GM18870 (cell line): Measurements from ENCODE around the gene IGF1.

Experiments used
- ATAC-seq: cut with Tn5 transposase; IDR thresholded peaks from one replicate; pipeline ENCODE4 v1.9.1; 2021; ENCODE audit warnings: moderate library complexity; ENCODE audit not compliant: unreplicated experiment

IGF1 gene

DNA sequence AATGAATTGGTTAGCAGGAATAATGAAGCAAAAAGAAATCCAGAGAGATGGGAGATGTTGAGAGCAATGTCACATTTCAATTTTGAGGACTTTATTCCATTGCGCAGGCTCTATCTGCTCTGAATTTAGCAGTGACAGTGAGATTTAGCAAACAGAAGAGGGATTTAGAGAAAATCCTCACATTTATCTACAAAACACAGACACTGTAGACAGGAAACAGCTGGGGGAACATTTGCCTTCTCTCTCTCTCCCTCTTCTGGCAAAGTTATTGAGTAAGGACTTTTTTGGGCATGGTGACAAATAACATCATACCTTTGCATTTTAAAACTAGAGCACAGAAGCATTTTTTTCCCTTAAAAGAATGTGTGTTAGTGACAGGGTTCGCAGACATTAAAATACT, at the start of gene IGF1:
IGF1 (minus strand) TSS at position 158 of the 400 bp plus-strand sequence. CDS start 182 bp downstream, outside the sequence.
- no peak for ATAC-seq

DNA sequence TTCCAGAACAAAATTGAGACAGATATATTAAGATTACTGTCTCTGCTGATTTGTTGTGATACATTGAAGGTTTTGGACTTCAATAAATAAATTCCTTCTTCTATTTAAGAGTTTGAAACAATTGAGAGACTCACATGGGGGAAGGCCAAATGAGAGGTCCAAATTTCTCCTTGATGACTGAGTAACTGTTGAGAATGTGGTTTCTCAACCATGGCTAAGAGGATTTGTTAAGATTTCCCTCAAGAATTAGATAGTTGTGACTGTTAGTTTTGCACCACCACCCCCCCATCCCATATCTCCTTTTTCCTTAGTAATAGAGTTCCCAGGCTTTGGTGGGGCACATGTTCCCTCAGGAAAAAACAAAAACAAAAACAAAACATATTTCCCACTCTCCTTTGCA, 47.7 kb upstream of the IGF1 start:
- no peak for ATAC-seq

GRCh38 chr12:102527171-102527720, 46.9 kb upstream of the IGF1 start:
- ATAC-seq: no peak

- no peak for ATAC-seq
Observed at GRCh38 chr12:102526656-102527055, 46.3 kb upstream of the IGF1 start.

- no peak for ATAC-seq
Observed at GRCh38 chr12:102522768-102523167, 42.4 kb upstream of the IGF1 start.

DNA sequence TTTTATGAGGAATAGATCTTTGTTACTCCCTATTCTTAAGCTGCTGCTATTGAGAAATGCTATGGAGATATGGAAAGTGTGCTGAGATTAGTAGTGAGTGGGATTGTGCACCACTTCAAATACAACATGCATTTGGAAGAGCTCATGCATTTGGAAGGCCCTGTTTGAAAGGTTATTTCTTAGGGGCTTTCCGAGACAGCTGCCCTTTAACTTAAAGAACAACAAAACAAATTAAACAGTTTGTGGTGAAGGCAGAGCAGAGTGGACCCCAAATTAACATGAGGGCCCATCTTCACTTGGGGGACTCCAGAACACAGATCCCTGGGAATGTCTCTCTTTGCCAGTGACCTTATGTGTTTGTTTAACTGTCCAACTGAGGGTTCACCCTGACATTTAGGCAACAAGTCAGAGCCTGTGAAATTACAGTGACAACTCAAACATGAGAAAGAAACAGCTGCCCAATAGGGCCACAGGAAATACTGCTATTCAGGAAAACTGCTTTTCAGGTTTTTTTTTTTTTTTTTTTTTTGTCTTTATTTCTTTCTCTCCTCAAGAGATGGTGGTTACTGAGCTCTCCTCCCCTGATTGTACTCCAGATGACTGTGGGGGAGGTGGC, 41.4 kb upstream of the IGF1 start:
- ATAC-seq: no peak

- no peak for ATAC-seq
Observed at GRCh38 chr12:102518871-102519270, 38.5 kb upstream of the IGF1 start.

DNA sequence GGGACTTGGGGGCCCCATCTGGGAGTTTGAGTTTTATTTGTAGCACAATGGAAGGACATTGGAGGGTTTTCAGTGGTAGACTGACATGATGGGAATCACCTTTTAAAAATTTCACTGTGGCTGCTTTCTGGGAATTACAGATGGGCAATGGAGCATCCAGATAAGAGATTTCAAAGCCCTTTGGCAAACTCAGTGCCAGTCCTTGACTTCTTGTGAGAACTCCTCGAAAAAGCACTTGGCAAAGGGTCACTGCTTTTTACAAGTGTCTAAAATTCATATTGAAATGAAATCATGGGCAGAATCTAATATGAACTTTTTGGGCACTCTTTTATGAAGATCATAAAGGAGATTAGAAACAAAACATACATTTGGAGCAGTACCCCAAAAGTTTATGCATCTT, 34.3 kb upstream of the IGF1 start:
- ATAC-seq: no peak

DNA sequence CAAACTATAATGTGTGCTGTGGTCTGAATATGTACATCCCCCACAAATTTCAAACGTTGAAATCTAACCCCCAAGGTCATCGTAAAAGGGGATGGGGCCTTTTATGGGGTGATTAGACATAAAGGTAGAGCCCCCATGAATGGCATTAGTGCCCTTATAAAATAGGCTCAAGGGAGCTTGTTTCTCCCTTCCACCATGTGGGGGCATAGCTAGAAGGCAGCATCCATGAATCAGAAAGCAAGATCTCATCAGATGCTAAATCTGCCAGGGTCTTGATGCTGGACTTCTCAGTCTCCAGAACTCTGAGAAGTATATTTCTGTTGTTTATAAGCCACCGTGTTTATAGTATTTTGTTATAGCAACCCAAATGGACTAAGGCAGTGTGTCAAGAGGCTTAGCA, 33.4 kb upstream of the IGF1 start:
- ATAC-seq: no peak

DNA sequence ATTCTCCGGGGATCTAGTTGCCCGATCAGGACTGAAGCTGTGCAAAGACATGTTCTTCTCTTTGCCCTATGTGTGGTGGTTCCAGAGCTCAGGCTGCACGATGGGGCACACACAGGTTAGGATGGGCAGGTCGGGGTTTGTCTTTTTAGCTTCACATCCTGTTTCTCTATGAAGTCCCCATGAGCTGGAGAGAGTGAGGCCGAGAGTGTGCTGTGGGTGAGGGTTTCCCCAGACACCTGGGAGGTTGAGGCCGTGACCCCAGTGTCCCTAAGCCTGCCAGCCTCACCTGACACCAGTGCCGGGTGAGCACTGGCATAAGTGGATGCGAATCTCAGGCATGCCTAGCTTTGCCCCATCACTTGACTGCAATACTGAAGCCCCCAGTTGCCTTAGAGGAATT, 32.9 kb upstream of the IGF1 start:
- no peak for ATAC-seq

- no peak for ATAC-seq
Observed at GRCh38 chr12:102512523-102512922, 32.2 kb upstream of the IGF1 start.

DNA sequence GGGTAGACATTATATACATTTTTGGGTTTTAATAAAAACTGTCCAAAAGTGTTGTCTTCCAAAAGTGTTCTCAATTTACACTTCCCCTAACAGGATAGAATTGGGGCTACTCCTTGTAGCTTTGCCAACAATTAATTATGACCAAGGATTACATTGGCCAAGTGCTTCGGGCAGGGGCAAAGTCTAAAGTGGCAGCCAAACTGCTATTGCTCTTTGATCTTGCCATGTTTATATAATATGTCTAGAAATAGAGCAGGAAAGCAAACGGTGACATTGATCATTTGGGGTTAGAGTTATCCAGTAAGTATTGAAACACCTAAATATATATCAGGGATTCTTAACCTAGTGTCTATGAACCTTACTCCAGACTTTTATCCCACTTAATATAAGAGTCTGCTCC, 31.2 kb upstream of the IGF1 start:
- ATAC-seq: no peak

GRCh38 chr12:102510463-102510862, 30.1 kb upstream of the IGF1 start:
- no peak for ATAC-seq

DNA sequence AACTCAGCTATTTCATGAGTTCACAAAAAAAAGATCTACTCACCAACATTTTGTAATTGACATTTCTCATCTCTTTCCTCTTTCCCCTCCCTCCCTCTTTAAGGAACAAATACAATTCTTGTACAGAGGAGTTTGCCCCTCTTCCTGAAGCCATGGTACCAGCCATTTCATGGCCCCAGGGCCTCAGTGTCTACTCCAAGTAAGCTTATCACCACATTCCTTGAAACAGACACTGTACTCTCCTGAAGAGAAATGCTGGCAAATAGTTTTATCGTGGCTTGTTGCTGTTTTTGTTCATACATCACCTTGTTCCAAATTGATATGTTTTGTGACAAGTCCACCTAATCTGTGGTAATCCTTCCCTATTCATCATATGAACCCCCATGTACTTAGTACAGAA, 29.7 kb upstream of the IGF1 start:
- no peak for ATAC-seq

DNA sequence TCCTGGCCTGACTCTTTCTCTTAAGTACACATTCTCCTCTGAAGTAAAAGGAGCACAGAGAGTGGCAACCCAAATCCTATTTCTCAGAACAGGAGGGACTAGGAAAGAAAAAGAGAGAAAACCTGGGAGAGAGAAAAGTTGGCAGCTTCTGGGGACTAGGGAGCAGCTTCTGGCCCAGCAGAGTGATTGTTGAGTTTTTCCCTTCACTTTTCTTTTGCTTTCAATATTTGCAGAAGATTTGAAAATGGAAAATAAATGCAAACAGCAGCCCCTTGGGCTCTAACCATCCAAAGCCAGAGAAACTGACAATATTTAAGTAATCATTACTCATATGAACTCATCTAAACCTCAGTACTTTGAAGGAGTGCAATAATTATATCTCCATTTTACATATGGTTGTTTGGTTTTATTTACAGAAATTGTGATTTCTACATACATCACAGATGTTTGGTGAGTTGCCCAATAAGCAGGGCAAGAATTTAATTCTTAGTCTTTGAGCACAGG, 28.8 kb upstream of the IGF1 start:
- ATAC-seq: no peak

DNA sequence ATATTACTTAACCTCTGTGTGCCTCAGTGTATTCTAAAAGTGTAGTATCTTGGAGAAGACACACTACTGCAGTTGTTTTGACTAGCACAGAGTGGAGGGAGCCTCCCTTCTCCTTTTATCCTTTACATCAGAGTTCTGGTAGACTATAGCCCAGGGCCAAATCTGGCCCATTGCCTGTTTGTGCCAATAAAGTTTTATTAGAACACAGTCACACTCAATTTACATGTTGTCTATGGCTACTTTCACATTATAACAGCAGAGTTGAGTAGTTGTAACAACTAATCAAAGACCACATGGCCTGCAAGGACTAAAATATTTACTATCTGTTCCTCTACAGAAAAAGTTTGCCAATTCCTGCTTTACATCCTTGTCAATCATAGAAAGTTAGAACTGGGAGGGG, 27.7 kb upstream of the IGF1 start:
- no peak for ATAC-seq

GRCh38 chr12:102507301-102507700, 26.9 kb upstream of the IGF1 start:
- no peak for ATAC-seq

- ATAC-seq: no peak
Observed at GRCh38 chr12:102504871-102505270, 24.5 kb upstream of the IGF1 start.

- ATAC-seq: no peak
Observed at GRCh38 chr12:102504280-102504679, 23.9 kb upstream of the IGF1 start.

DNA sequence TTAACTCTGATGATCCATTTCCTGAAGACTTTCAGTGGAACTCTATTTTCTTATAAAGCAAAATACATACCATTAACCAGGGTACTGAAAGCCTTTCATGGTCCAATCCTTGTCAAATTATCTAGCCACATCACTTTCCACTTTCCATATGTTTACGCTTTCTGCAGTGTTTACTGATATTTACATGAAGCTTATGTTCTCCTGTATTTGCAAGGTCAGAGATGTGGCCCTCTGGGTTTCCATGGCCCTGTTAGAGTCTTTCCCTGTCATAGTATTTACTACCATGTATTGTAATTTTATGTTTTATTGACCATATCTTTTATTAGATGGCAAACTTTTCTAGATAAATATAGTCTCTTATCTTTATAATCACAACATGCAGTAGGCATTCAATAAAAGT, 23.5 kb upstream of the IGF1 start:
- no peak for ATAC-seq

- no peak for ATAC-seq
Observed at GRCh38 chr12:102503056-102503681, 22.8 kb upstream of the IGF1 start.

DNA sequence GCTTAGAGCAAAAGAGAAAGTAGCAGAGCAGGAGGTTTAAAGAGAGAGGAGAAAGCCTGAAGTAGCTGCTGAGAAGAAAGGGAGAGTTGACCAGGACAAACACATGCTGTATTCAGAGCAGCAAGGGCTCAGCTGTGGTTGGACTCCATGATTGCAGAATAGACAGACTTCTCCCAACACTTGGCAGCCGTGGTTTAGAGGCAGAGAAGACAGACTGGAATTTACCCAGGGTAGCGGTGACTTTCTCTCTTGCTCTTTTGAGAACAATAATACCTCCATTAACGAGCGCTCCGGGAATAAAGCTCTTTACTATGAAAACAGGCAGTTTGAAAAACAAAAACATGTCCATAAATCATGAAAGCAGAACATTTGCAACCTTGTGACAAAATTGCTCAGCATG, 21.4 kb upstream of the IGF1 start:
- no peak for ATAC-seq

DNA sequence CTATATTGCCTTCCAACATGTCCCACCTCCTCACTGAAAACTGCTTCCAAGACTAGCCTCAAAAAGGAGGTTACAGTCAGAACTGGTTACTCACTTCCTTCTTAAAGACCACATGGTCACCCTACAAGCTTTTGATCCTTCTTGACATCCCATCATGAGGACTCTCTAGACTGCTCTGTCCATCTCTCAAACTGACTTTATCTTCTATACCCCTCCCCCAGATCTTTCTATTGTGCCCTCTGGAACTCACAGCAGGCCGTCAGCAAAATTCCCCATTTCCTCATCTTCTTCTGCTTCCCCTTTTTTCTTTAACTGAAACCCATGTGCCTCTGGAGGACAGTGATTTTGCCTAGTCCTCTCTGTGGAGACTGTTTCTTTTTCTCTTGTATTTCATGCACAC, 18.1 kb upstream of the IGF1 start:
- no peak for ATAC-seq
